Raji (cell line): Measurements from ENCODE around the gene KIAA1958.

ENCODE experiments used
- POLR2A ChIP-seq: IDR thresholded peaks from 2 replicates; pipeline ENCODE4 v1.6.1; 2011; ENCODE audit warnings: low read depth, low read length, control low read depth; ENCODE audit not compliant: insufficient read depth

Gene KIAA1958

GRCh38 chr9:112680731-112681402 is 194.2 kb downstream of the KIAA1958 start:
- no peak for TF ChIP-seq POLR2A

- no peak for TF ChIP-seq POLR2A
Measured at GRCh38 chr9:112689161-112689740, 202.6 kb downstream of the KIAA1958 start.

GRCh38 chr9:112694706-112695555 is 208.3 kb downstream of the KIAA1958 start:
- no peak for TF ChIP-seq POLR2A

- no peak for TF ChIP-seq POLR2A
Measured at GRCh38 chr9:112696461-112696860, 209.8 kb downstream of the KIAA1958 start.

GRCh38 chr9:112699230-112699629 is 212.6 kb downstream of the KIAA1958 start:
- no peak for TF ChIP-seq POLR2A

- no peak for TF ChIP-seq POLR2A
Measured at GRCh38 chr9:112700085-112700484, 213.5 kb downstream of the KIAA1958 start.

GRCh38 chr9:112703304-112703703 is 216.7 kb downstream of the KIAA1958 start:
- TF ChIP-seq POLR2A: no peak

- TF ChIP-seq POLR2A: no peak
Measured at GRCh38 chr9:112705768-112706427, 219.3 kb downstream of the KIAA1958 start.

GRCh38 chr9:112711050-112711689 is 224.5 kb downstream of the KIAA1958 start:
- TF ChIP-seq POLR2A: no peak

GRCh38 chr9:112712678-112713077 is 226.1 kb downstream of the KIAA1958 start:
- no peak for TF ChIP-seq POLR2A

- TF ChIP-seq POLR2A: peak; percentile 91
Measured at GRCh38 chr9:112717661-112718331, 231.2 kb downstream of the KIAA1958 start, which contains the start of gene INIP. TSS of gene INIP (minus strand) at chr9:112718117. CDS start at chr9:112716485, 1,632 bp downstream.
